Measurements from ENCODE around the gene SSTR4.
"Not testable (repeated sequence)": the region's sequence is repeated elsewhere in the genome, so short reads cannot be mapped to it uniquely, and the experiment has no call there.

The SSTR4 gene, protein sequence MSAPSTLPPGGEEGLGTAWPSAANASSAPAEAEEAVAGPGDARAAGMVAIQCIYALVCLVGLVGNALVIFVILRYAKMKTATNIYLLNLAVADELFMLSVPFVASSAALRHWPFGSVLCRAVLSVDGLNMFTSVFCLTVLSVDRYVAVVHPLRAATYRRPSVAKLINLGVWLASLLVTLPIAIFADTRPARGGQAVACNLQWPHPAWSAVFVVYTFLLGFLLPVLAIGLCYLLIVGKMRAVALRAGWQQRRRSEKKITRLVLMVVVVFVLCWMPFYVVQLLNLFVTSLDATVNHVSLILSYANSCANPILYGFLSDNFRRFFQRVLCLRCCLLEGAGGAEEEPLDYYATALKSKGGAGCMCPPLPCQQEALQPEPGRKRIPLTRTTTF

DNA sequence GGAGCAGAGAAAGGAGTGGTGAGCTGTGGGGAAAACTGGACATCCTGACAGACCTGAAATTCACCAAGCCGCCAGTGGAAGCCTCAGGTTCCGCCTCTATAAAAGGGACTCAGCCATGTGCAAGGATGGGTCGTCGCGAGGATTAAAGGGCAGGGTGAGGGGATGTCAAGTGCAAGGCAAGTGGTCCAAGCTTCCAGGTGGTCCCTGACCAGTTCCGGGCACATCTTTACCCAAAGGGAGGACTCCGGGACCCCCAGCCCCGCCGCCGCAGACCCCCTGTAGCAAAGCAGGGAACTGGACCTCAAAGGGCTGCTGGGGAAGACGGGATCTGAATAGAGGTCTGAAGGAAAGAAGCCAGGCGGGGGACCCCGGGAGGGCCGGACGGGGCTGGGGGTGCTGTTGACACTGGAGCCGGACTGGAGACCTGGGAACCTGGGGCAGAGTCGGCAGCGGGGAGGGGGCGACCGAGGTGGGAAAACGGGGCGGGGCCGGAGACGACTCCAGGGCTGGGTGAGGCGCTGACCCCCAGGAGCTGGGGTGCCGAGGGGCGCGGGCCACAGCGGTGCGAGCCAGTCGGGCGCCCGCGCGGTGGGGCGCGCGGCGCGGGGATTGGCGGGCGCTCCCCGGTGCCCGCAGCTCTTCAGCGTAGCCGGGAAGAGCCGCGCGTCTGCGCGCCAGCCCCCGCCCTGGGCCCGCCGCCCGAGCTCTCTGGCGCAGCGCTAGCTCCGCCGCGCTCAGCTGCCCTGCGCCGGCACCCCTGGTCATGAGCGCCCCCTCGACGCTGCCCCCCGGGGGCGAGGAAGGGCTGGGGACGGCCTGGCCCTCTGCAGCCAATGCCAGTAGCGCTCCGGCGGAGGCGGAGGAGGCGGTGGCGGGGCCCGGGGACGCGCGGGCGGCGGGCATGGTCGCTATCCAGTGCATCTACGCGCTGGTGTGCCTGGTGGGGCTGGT is at the start of gene SSTR4:
Gene SSTR4, plus strand, starts transcription at position 592 of the 951 bp plus-strand sequence. Its CDS starts 172 bp downstream, at position 764.
- no peak for DNase-seq

- no peak for DNase-seq
Measured at GRCh38 chr20:22986601-22987000, 48.5 kb upstream of the SSTR4 start.

DNA sequence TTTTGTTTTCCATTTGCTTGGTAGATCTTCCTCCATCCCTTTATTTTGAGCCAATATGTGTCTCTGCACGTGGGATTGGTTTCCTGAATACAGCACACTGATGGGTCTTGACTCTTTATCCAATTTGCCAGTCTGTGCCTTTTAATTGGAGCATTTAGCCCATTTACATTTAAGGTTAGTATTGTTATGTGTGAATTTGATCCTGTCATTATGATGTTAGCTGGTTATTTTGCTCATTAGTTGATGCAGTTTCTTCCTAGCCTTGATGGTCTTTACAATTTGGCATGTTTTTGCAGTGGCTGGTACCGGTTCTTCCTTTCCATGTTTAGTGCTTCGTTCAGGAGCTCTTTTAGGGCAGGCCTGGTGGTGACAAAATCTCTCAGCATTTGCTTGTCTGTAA is 43.7 kb upstream of the SSTR4 start:
- DNase-seq: not testable (repeated sequence)

DNA sequence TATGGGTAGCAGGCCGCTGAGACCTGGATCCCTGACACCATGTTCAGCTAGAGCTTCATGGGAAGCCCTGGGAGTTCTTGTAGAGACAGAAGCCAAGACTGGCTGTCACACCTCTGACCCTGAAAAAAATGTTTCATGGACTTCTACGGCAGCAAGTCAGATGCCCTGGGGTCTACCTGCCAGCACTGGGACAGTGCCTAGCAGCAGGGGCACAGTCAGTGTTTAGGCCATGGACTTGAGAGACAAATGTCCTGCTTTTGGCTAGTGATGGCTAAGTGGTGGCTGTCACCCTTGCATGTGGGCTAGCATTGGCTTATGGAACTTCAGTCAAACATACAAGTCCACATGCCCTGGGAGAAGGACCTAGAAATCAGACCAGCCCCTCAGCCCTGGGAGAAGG is 41.3 kb upstream of the SSTR4 start:
- no peak for DNase-seq

GRCh38 chr20:22995923-22996322 is 39.2 kb upstream of the SSTR4 start:
- DNase-seq: no peak

- DNase-seq: no peak
Measured at GRCh38 chr20:22998476-22998875, 36.6 kb upstream of the SSTR4 start.

DNA sequence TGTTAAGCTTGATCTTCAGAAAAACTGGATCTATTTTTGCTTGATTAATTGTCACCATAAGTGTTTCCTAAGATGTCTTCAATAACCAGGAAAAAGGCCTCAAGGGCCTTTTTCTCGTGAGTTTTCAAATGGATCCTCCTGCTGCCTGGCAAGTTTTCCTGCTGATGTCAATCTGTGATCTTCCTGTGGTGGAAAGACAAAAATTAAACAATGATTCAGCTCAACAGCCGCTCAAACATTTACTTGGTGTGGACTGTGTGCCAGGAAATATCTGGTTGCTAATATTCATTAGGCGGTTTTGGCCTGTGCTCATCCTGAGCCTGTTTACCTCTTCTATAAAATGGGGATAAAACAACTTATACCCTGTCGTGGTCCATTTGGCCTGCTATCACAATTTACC is 35.4 kb upstream of the SSTR4 start:
- DNase-seq: no peak

DNA sequence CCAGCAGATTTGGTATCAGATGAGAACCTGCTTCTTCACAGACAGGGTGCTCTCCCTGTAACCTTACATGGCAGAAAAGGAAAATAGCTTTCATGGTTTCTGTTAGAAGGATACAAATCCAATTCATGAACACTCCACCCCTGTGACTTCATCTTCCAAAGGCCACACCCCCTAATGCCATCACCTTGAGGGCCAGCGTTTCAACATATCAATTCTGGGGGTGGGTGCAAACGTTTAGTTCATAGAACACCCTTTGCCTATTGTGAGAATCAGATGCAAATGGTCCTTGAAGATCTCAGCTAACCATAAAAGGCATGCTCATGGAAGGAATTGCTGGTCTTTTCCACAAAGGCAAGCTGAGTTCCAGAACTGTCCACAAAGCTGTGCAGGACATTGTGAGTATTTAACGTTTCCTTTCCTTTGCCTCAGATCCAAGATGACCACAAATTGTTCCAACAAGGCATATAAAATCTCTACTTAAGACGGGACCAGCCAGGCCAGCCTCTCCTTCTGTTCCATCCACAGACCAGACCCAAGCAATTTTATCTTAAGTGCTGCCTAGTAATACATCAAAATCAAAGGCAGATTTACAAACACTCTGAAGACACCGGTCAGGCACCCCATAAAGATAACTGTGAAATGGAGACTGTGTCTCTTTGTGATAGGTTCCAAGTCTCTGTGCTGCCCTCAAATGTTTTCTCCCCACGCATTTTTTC is 34.7 kb upstream of the SSTR4 start:
- no peak for DNase-seq

- no peak for DNase-seq
Measured at GRCh38 chr20:23002276-23002675, 32.8 kb upstream of the SSTR4 start.

GRCh38 chr20:23003077-23003635 is 32.0 kb upstream of the SSTR4 start:
- no peak for DNase-seq

DNA sequence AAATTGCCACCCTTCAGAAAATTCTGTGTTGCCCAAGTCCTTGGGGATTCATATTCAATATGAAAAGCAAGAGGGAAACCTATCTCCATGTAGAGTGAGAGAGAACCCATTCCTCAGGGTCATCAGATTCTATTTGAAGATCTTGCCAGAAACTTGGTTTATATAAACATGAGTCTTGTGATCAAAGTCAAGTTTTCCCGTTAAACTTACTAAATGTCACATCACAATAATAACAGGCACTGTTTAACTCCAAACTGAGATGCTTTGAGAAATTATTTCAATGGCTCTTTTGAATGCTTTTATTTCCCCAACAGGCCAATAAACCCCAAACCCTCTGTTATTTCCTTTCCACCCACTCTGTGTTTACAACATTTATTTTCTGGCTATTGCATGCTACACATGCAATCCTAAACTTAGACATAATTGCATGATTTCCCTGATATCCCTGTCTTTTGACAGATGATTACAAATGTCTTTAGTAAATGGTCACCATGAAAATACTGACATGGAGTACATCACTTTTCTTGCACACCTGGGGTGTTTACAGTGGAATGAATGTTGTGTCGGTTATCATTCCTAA is 31.1 kb upstream of the SSTR4 start:
- no peak for DNase-seq

- DNase-seq: no peak
Measured at GRCh38 chr20:23005776-23006175, 29.3 kb upstream of the SSTR4 start.

DNA sequence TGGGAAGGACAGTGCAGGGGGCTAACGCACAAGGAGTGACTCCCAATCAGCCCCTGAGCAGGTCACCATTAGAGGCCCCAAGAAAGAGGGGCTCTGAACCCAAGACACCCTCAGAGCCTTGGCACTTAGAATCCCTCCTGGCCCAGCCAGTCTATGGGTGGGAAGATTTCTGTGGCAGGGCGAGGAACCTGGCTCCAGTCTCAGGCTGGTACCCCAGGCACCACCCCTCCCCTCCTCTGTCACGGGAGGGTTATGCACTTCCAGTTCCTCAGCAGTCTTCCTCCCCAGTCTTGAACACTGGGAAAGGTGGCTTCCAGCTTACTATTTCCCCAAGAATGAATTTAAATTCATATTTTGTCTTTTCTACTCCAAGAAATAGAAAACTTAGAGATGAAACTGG is 27.6 kb upstream of the SSTR4 start:
- no peak for DNase-seq

- no peak for DNase-seq
Measured at GRCh38 chr20:23007886-23008655, 27.0 kb upstream of the SSTR4 start.

DNA sequence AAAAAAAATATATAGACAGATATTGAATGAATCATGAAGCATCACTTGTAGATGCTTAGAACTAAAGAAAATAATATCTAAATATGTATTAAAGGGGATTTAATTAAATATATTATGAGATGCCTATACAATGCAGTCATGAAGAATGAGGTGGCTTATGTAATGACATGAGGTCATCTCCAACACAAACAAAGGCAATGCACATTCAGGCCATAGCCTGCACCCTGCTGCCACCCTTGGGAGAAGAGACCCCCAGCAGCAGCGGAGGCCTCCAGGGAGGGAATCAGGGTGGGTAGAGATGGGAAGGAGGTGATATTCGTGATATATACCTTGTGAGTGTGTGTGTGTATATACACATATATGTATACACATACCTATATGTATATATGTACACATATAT is 26.4 kb upstream of the SSTR4 start:
- DNase-seq: no peak

DNA sequence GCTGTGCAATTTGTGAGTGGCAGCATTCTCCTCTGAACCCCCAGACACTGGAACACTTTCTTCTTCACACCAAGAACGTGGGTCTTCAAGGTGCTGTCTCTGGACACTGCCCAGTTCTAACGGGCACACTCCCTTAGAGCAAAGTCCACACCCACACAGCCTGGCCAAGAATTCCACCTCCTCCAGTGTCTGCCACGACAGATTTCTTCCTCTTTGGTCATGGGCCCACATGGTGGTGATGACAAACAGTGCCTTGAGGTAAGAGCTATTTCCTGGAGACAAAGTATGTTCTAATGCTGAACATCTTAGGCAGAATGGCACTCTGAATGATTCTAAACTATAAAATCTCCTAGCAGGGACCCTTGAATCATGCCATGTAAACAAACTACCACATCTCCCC is 25.5 kb upstream of the SSTR4 start:
- DNase-seq: no peak

GRCh38 chr20:23010096-23010495 is 25.0 kb upstream of the SSTR4 start:
- no peak for DNase-seq

GRCh38 chr20:23011008-23011721 is 23.9 kb upstream of the SSTR4 start:
- DNase-seq: no peak

DNA sequence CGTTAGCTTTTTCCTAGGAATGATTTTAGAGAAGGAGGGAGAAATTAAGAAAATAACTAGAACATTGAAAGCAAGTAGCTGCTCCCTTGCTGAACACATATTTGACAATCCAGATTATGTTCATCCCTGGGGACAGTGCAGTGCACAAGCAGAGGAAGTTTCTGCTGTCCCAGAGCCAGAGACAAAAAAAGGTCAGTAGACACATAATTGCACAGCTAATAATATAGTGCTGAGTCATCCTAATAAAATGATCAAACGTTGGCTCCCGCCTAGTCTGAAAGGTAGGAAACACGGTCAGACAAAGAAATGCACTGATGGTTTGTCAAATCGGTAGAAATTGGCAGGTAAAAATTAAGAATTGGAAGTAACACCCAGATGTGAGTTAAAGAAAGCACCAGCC is 21.7 kb upstream of the SSTR4 start:
- DNase-seq: peak in 1 of 3 experiments; percentile 26

- no peak for DNase-seq
Measured at GRCh38 chr20:23017516-23017915, 17.6 kb upstream of the SSTR4 start.

GRCh38 chr20:23018432-23018831 is 16.7 kb upstream of the SSTR4 start:
- no peak for DNase-seq

Measured in NCI-H1417 (cell line).